Endothelial cell of umbilical vein (primary cell): ENCODE measurements around the gene ERI2. TPM values are rescaled to one million over a fixed set of nuclear protein-coding genes. Genes with fewer than 3 reads are reported as not detected.

Source experiments
- BruUV-seq: library from RNA; stranded (reverse); fragments of 400-500 nt; replicated peaks from 2 replicates; lab custom pipeline; 2021; lab: Mats Ljungman, UMichigan
- CTCF ChIA-PET: fragments of 300-600, 350-600 bp; sonication (Branson Sonifier 250); formaldehyde crosslinking; loops from one replicate; lab custom pipeline; 2021; ENCODE audit warnings: antibody characterized with exemption, inconsistent platforms; lab: Charles Lee
- POLR2A ChIA-PET: fragments of 300-600, 350-600 bp; sonication (Branson Sonifier 250); formaldehyde crosslinking; loops from one replicate; lab custom pipeline; 2021; ENCODE audit warnings: antibody characterized with exemption, inconsistent platforms; lab: Charles Lee
- DNase-seq: peaks from one replicate; pipeline ENCODE4 v3.0.0-alpha.2; 2011; ENCODE audit warnings: low read depth, low spot score
- FAIRE-seq: peaks from 2 replicates; lab custom pipeline; 2011; peaks lifted over from hg19 to GRCh38; lab: Jason Lieb, UNC
- H2AFZ ChIP-seq: 2 replicates; pipeline ENCODE4 v1.6.0; 2012; ENCODE audit warnings: low read depth, low read length, control low read depth, inconsistent platforms
- H3K27ac ChIP-seq: 2 replicates; pipeline ENCODE4 v1.5.1; 2011; ENCODE audit warnings: low read depth, mild to moderate bottlenecking, control low read depth, low read length, moderate library complexity; ENCODE audit not compliant: insufficient read depth
- H3K27me3 ChIP-seq, 2 experiments: 2 replicates each; pipeline versions ENCODE4 v1.6.0 to v1.6.1; 2011; ENCODE audit warnings: low read length in 2 of 2, mixed read lengths in 1 of 2; ENCODE audit not compliant: control insufficient read depth in 2 of 2, insufficient read depth in 2 of 2
- H3K36me3 ChIP-seq, 2 experiments: 2 replicates in 1 of 2; 3 replicates in 1 of 2; pipeline ENCODE4 v1.5.1; 2011; ENCODE audit warnings: low read length in 2 of 2, mild to moderate bottlenecking in 1 of 2, moderate library complexity in 1 of 2; ENCODE audit not compliant: control insufficient read depth in 2 of 2, insufficient read depth in 2 of 2; ENCODE audit errors: extremely low read depth in 1 of 2
- H3K4me1 ChIP-seq: 3 replicates; pipeline ENCODE4 v1.5.1; 2011; ENCODE audit warnings: mild to moderate bottlenecking, low read length; ENCODE audit not compliant: control insufficient read depth, insufficient read depth; ENCODE audit errors: extremely low read depth
- H3K4me2 ChIP-seq: 2 replicates; pipeline ENCODE4 v1.6.1; 2011; ENCODE audit warnings: low read length, control low read depth, mixed read lengths; ENCODE audit not compliant: insufficient read depth
- H3K4me3 ChIP-seq, 3 experiments: fragments of 200-600 bp in 1 of 3; sonication (generic), shearing (Covaris generic) in 1 of 3; replicated peaks in 1 of 3; 2 replicates each; pipeline ENCODE4 v1.5.1; 2011 to 2016; ENCODE audit warnings: control low read depth in 3 of 3, low read length in 3 of 3, mild to moderate bottlenecking in 2 of 3, inconsistent platforms in 1 of 3, low read depth in 1 of 3, moderate library complexity in 1 of 3; ENCODE audit not compliant: insufficient read depth in 1 of 3
- H3K79me2 ChIP-seq: 2 replicates; pipeline ENCODE4 v1.6.0; 2012; ENCODE audit warnings: low read length, inconsistent platforms; ENCODE audit not compliant: control insufficient read depth, insufficient read depth
- H3K9ac ChIP-seq: replicated peaks from 2 replicates; pipeline ENCODE3; 2011; ENCODE audit warnings: low read length, control low read depth; ENCODE audit not compliant: insufficient read depth; ENCODE audit errors: extremely low read depth
- H3K9me1 ChIP-seq: replicated peaks from 3 replicates; pipeline ENCODE4 v1.6.0; 2011; ENCODE audit warnings: mild to moderate bottlenecking, low read length; ENCODE audit not compliant: control insufficient read depth, insufficient read depth; ENCODE audit errors: extremely low read depth
- H3K9me3 ChIP-seq: replicated peaks from 2 replicates; pipeline ENCODE4 v1.5.1; 2012; ENCODE audit warnings: low read length, inconsistent platforms; ENCODE audit not compliant: control insufficient read depth, insufficient read depth
- H4K20me1 ChIP-seq: replicated peaks from 2 replicates; pipeline ENCODE3; 2011; ENCODE audit warnings: mild to moderate bottlenecking, low read length; ENCODE audit not compliant: control insufficient read depth, insufficient read depth; ENCODE audit errors: extremely low read depth
- CTCF ChIP-seq, 2 donors: IDR thresholded peaks; 1 replicate in 1 of 2; 2 replicates in 1 of 2; pipeline ENCODE4 v1.5.1; 2011; ENCODE audit warnings: low read length in 2 of 2, mild to moderate bottlenecking in 2 of 2, moderate library complexity in 2 of 2, control low read depth in 1 of 2, inconsistent platforms in 1 of 2, low read depth in 1 of 2; ENCODE audit not compliant: insufficient read depth in 1 of 2; ENCODE audit errors: extremely low read depth in 1 of 2
- EZH2 ChIP-seq: IDR thresholded peaks from 2 replicates; pipeline ENCODE4 v1.6.1; 2012; ENCODE audit warnings: borderline replicate concordance, low read depth, mild to moderate bottlenecking, moderate library complexity, low read length, inconsistent platforms; ENCODE audit not compliant: severe bottlenecking
- FOS ChIP-seq: IDR thresholded peaks from 2 replicates; pipeline ENCODE4 v1.6.1; 2011; ENCODE audit warnings: mild to moderate bottlenecking, low read length, moderate library complexity, borderline replicate concordance; ENCODE audit not compliant: insufficient read depth
- GATA2 ChIP-seq: IDR thresholded peaks from 2 replicates; pipeline ENCODE4 v1.7.0; 2011; ENCODE audit warnings: low read depth, mild to moderate bottlenecking, moderate library complexity, mixed read lengths, low read length; ENCODE audit not compliant: insufficient read length, insufficient read depth
- JUN ChIP-seq: IDR thresholded peaks from 2 replicates; pipeline ENCODE4 v1.6.1; 2011; ENCODE audit warnings: borderline replicate concordance, low read depth; ENCODE audit not compliant: insufficient read length, insufficient read depth
- MYC ChIP-seq: IDR thresholded peaks from one replicate; pipeline ENCODE4 v1.6.1; 2011; ENCODE audit warnings: mild to moderate bottlenecking, low read depth, low read length
- POLR2AphosphoS5 ChIP-seq: IDR thresholded peaks from 2 replicates; pipeline ENCODE4 v1.6.1; 2012; ENCODE audit warnings: low read depth, mild to moderate bottlenecking, control low read depth, low read length, moderate library complexity; ENCODE audit not compliant: insufficient read depth
- dilution Hi-C: fragments of 300-500 bp; cut with MboI; formaldehyde crosslinking; loops from one replicate; pipeline ENCODE4 v1.15.0; 2019; ENCODE audit warnings: low sequenced_read_pairs; ENCODE audit not compliant: extremely low pct_ligation_motif_present
- intact Hi-C: fragments of 100-400 bp; cut with micrococcal nuclease; formaldehyde crosslinking; loops from one replicate; pipeline ENCODE4 v1.10.0; 2022
- polyA plus RNA-seq, 4 experiments: library from polyadenylated mRNA; depleted of rRNA in 3 of 4; stranded (reverse) in 3 of 4; unstranded in 1 of 4; fragments of >200 nt; gene quantifications; 2 replicates each; pipeline versions ENCODE4 v1.2.1 to v1.2.3, GENCODE V29; 2011 to 2012; ENCODE audit warnings: missing spikeins in 1 of 4
- total RNA-seq: library from RNA; stranded (reverse); gene quantifications from 2 replicates; pipeline ENCODE4 v1.2.3, GENCODE V29; 2021

Gene ERI2
- total and polyA plus RNA-seq, 2 donors (not counting 3 experiments of a cell fraction or from before 2014, with no cell fraction given): 6.6 to 8.9 TPM

DNA sequence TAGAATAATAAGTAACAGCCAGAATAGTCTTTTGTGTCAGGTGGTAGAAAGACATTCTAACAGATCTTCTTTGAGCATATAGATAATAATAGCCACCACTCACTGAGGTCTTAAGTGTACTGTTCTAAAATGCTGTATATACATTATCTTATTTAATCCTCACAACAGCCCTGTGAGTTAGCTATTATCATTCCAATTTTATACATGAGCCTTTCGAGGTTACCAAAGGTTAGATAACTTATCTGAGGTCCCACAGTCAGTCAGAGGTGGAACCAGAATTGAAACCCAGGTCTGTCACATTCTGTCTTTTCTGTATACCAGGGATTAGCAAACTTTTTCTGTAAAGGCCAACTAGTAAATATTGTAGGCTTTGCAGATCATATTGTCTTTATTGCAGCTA lies 23.3 kb upstream of the ERI2 start:
- FAIRE-seq (no peak), DNase-seq (no peak)
- dilution Hi-C loops (no loop called here), intact Hi-C loops (no loop called here)
- Histone ChIP-seq H3K4me1 (no peaks in the 10 kb centered on the region), H3K79me2 (no peaks in the 10 kb centered on the region), H3K4me3 (no peak overlapping the region), H3K4me2 (no peak overlapping the region), H3K9me3 (no peaks in the 10 kb centered on the region), H3K9me1 (no peaks in the 10 kb centered on the region), H3K27ac (no peak overlapping the region), H3K27me3 (no peaks in the 10 kb centered on the region), H2AFZ (no peak overlapping the region), H3K9ac (no peak overlapping the region), H4K20me1 (no peaks in the 10 kb centered on the region), H3K36me3 (peaks cover 4 to 9% of the 10 kb centered on the region in 2 experiments)
- ChIA-PET POLR2A (no interaction called here), CTCF (no interaction called here)
- TF ChIP-seq FOS (no peak), JUN (no peak), CTCF (IDR thresholded peaks at IDR 0.05; ENCODE audit: extremely low read depth in 1 of 2, insufficient read depth in 1 of 2, low read depth in 1 of 2, low read length in 2 of 2) (no peak), GATA2 (no peak), POLR2AphosphoS5 (no peak), EZH2 (no peak), MYC (no peak)
- BruUV-seq: no TSS peak
